ENCODE results near the gene IFT81. TPM values are rescaled to one million over a fixed set of nuclear protein-coding genes. Genes with fewer than 3 reads are reported as not detected.
A peak's percentile ranks its signal among the peaks of the same experiment; 100 is the strongest.

The IFT81 gene
- total and polyA plus RNA-seq, 2 of the 13 experiments (the other 11 are each of a cell fraction or from before 2014, with no cell fraction given): 4.2 to 13.0 TPM

GRCh38 chr12:110111476-110112334, 12.5 kb upstream of the IFT81 start (continued):
- TF ChIP-seq, protein P1, sequence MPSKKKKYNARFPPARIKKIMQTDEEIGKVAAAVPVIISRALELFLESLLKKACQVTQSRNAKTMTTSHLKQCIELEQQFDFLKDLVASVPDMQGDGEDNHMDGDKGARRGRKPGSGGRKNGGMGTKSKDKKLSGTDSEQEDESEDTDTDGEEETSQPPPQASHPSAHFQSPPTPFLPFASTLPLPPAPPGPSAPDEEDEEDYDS (CRISPR knock-in tag; IDR thresholded peaks at IDR 0.05): peak; percentile 68
- TF ChIP-seq ZKSCAN1 (IDR thresholded peaks at IDR 0.05; ENCODE audit: low read length) (no peak), HES4 (CRISPR knock-in tag; IDR thresholded peaks at IDR 0.05; ENCODE audit: borderline replicate concordance) (no peak), HMGA1 (CRISPR knock-in tag; conservative IDR thresholded peaks at IDR 0.05) (no peak), RARG (CRISPR knock-in tag; IDR thresholded peaks at IDR 0.05; ENCODE audit: low read depth) (no peak), ZMYM2 (CRISPR knock-in tag; IDR thresholded peaks at IDR 0.05) (no peak), ZNF382 (CRISPR knock-in tag; IDR thresholded peaks at IDR 0.05; ENCODE audit: borderline replicate concordance) (no peak), ZNF326 (CRISPR knock-in tag; IDR thresholded peaks at IDR 0.05; ENCODE audit: borderline replicate concordance) (no peak), NFE2 (CRISPR knock-in tag; IDR thresholded peaks at IDR 0.05) (no peak), ADNP (CRISPR knock-in tag; IDR thresholded peaks at IDR 0.05) (no peak), MED13 (CRISPR knock-in tag; IDR thresholded peaks at IDR 0.05) (no peak), GATAD1 (CRISPR knock-in tag; IDR thresholded peaks at IDR 0.05) (no peak), RORA (CRISPR knock-in tag; IDR thresholded peaks at IDR 0.05) (no peak), EZH2 (conservative IDR thresholded peaks at IDR 0.05; ENCODE audit: low read depth, low read length) (no peak), ZNF660 (CRISPR knock-in tag; IDR thresholded peaks at IDR 0.05; ENCODE audit: borderline replicate concordance, low read depth) (no peak), ATF1 (CRISPR knock-in tag; IDR thresholded peaks at IDR 0.05) (peak; percentile 47)

Data from HepG2 (cell line).